ENCODE data around the gene MAFG. TPM values are rescaled to one million over a fixed set of nuclear protein-coding genes. Genes with fewer than 3 reads are reported as not detected.
A peak's percentile ranks its signal among the peaks of the same experiment; 100 is the strongest.

Gene MAFG
- total RNA-seq, 2 donors from 2014 or later: 20.9 to 25.1 TPM

DNA sequence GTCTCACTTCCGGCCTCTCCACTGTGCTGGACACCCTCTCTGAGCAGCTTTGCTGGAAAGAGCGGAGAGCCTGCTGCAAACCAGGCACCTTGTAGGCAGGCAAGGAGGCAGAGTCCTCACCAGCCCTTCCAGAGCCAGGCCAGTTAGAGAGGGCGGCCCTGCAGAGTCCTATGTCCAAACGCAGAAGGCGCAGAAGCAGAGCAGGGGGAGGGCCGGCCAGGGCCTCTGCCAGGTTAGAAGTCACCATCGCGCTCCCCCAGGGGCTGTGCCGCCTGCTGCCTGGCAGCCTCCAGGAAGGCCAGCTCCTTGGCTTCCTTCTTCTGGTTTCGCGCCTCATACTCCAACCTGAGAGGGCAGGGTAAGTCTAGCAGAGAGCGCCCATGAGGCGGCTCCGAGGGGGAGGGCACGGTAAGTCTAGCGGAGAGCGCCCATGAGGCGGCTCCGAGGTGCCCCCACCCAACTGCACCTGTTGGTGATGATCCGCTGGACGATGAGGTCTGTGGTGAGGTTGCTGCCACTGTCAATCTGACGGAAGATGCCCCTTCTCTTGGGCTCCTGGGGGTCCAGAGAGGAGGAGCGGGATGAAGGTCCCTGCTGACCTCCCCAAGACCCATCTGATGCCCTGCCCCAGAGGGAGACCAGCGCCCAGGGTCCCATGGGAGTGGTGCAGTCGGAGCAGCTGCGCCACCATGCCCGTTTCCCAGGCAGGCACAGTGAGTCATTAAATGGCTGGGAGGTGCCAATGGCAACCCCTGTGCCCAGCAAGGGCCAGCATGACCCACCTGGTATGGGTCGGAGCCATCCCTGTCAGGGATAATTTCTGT, 22.7 kb downstream of the MAFG start:
- intact Hi-C loops (cut with DNase I): no loop called here
- ATAC-seq: no peak
- DNase-seq: no peak

DNA sequence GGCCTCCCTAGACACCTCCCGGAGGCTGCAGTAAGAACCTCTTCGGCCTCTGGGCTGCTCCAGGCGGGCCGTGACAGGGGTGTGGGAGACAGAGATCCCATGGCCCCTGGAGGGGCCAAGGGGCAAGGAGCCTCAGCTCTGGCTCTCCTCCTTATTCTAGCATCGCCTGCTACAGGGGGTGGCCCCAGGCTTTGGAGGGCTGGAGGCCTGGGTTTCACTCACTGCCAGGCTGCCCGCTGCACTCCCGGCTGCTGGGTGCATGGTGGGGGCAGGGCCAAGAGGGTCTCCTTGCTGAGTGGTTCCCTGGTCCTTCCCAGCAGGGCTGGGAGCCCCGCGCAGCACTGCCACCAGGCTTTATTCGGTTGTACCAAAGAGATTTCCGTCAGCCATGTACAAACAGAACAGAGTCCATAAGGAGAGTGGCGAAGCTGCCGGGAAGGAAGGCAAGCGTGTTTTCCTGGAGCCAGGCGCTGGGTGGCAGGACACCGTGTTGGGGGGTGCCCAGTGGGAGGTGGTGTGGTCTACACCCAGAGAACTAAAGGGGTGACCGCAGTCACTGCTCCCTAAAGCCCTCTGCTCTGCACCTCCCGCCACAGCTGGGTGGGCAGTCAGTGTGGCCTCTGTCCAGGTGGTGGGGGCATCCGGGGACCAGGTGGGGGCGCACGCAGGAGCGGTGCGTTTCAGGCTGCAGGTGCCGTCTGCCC, 23.5 kb downstream of the MAFG start:
- no peak for ATAC-seq
- DNase-seq: no peak

DNA sequence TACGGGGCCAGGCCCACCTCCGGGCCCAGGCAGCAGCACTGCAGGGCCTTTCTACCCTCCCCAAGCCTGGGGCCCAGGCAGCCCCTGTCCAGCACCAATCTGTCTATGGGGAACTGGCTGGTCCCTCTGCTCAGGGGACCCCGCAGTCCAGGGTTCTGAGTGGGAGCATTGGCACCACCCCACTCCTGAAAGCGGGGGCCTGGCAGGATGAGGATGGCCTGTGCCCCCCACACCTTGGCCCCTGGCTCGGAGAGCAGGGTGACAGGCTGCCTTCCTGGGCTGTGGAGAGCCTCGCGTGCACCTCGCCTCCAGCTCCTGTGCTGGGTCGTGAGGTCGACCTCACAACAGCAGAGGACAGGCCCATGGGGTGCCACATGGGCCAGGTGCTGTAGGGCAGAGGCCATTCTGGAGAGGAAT, 24.1 kb downstream of the MAFG start:
- no peak for ATAC-seq
- DNase-seq: no peak
- intact Hi-C loops (cut with DNase I): no loop called here

More for the DNA sequence above, 23.5 kb downstream of the MAFG start:
- intact Hi-C loops (cut with DNase I): no loop called here

DNA sequence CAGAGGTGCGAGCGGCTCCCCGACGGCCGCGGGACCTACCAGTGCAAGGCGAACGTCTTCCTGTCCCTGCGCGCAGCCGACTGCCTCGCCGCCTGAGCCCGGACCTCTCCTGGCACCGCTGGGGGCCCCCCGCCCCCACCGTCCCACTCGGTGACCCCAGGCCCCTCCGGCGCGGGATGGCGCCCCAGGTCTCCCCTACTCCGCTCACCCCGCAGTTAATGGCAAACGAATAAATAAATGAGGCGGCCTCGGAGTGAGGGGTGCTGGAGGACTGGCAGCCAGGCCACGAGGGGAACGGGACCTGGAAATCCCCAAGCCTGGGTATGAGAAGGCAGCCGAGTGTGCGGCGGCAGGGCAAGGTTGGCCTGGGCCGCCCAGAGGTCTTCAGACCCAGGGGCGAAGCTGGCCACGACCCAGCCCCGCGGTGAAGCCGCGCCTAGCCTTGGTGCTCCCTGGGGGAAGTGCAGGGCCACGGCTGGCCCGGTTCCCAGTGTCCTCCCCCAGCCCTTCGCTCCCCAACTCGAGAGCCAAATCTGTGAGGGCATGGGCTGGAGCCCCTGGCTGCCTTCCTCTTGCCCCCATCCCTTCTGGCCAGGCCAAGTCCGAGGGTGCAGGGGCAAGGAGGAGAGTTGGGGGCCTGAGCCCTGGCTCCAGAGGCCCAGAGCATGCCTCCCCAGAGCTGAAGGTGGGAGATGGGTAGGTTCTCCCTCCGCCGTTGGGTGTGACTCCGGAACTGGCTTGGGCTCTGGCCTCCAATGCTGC, 24.7 kb downstream of the MAFG start:
- ATAC-seq (peak; percentile 3 to 13), DNase-seq (no peak)
- intact Hi-C loops (cut with DNase I): no loop called here

DNA sequence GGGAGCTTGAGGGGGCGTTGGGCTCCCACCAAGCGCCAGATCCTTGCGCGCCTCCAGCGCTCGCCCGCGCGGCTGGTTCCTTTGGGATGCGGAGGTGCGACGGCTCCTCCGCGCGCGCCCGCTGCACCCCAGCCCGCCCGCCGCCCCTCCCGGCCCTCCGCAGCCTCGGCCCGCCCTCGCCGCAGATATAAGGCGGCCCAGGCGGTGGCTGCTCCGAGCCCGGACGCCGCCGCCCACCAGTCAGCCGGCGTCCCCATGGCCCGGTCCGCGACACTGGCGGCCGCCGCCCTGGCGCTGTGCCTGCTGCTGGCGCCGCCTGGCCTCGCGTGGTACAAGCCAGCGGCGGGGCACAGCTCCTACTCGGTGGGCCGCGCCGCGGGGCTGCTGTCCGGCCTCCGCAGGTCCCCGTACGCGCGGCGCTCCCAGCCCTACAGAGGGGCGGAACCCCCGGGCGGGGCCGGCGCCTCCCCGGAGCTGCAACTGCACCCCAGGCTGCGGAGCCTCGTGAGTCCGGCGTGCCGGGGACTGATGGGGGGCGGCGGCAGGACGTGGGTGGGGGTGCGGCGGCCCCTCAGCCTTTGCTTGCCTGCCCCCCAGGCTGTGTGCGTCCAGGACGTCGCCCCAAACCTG, 25.4 kb downstream of the MAFG start, which contains the start of gene NPB:
Gene NPB, plus strand, starts transcription at position 216 of the 630 bp plus-strand sequence. Its CDS starts 40 bp downstream, at position 256.
- peak; percentile 59 to 74 for ATAC-seq
- intact Hi-C loops (cut with DNase I): no loop called here
- no peak for DNase-seq

DNA sequence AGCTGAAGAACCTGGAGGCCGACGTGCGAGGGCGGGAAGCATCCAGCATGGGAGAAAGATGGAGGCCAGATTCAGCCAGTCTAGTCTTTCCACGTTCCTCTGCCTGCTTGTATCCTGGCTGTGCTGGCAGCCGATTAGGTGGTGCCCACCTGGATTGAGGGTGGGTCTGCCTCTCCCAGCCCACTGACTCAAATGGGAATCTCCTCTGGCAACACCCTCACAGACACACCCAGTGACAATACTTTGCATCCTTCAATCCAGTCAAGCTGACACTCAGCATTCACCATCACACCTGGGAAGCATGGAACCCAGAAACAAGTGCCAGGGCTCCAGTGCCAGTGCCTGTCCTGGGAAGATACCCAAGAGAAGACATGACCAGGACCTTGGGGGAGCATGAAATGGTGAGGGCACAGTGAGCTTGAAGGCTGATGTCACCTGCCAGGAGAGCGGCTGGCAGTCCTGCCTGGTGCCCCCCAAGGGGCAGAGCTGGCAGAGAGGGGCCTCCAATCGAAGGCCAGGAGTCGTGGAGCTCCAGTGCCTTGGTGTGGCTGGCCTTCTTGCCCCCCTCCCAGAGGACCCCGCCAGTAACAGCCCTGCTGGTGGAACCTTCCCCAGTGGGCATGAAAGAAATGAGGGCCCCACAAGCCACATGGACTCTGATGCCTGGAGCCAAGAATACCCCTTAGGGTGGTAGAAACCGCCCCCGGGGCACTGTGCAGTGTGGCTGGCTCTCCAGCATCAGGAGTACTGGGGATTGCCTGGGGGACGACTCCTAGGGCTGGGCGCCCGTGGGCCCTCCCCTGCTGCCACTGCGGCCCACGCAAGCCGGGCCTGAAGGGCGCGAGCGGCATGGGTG, 26.1 kb downstream of the MAFG start:
- no peak for DNase-seq
- intact Hi-C loops (cut with DNase I): no loop called here
- ATAC-seq: peak in 1 of 2 donors; percentile 14

DNA sequence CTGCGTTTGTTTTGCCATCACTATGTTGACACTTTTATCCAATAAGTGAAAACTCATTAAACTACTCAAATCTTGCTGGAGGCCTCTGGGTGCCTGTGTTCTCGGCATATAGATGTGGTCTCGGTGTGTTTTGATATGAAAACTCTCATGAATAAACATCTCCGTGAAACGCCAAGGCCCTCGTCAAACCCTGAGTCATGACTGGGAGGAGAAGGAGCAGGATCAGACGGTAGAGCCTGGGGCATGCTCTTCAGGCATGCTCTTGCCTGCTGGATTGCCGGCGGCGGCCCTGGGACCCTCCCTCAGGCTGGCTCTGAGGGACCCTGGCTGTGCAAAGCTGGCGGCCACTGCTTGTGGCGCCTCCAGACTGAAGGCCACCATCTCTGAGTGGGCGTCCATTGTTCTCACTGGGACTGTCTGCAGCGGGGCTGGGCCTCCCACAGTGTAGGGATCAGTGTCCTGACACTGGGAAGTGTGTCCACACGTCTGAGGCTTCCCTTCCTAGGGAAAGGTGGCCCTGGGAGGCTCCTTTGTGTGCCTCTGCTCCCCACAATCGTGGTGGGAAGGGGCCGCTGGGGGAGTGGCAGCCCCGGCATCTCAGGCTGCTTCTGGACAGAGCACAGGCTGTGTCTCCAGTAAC, 27.2 kb downstream of the MAFG start:
- ATAC-seq (no peak), DNase-seq (no peak)
- intact Hi-C loops (cut with DNase I): no loop called here

DNA sequence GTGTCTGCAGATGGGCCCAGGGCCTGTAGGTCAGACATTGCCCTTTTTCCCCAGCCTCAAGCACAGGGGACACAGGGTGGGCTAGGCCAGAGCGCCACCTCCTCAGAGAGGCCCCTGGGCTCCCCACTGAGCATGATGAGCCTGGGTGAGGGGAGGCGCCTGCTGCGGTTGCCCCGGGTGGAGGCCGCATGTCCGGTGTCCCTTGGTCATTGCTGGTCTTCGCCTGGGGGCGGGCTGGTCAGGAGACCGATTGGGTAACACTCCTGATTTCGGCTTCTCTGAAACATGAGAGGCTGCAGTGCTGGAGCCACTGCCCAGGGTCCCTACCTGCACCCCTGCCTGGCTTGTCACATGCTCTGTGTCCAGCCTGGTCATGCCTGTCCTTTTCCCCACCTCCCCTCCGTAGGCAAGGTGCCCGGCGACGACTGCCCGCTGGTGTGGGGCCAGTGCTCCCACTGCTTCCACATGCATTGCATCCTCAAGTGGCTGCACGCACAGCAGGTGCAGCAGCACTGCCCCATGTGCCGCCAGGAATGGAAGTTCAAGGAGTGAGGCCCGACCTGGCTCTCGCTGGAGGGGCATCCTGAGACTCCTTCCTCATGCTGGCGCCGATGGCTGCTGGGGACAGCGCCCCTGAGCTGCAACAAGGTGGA, 27.9 kb downstream of the MAFG start:
- ATAC-seq (no peak), DNase-seq (no peak)
- intact Hi-C loops (cut with DNase I): no loop called here

DNA sequence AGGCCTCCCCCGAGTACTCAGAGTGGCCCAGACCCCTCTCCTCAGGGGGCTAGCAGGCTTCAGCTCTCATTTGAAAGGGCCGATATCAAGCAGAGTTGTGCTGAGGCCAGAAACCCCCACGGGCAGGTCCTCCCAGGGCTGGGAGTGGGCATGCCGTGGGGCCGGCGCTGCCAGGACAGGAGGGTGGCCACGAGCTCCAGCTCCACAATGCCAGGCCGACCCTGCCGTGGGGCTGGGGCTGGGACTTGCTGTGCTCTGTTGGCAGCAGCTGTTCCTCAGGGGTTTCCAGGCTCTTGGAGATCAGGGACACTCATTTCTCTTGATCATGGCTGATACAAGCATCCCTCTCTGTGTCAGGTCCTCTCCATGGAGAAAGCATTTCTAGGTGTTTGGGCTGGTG, 28.6 kb downstream of the MAFG start:
- DNase-seq (no peak), ATAC-seq (no peak)
- intact Hi-C loops (cut with DNase I): no loop called here

DNA sequence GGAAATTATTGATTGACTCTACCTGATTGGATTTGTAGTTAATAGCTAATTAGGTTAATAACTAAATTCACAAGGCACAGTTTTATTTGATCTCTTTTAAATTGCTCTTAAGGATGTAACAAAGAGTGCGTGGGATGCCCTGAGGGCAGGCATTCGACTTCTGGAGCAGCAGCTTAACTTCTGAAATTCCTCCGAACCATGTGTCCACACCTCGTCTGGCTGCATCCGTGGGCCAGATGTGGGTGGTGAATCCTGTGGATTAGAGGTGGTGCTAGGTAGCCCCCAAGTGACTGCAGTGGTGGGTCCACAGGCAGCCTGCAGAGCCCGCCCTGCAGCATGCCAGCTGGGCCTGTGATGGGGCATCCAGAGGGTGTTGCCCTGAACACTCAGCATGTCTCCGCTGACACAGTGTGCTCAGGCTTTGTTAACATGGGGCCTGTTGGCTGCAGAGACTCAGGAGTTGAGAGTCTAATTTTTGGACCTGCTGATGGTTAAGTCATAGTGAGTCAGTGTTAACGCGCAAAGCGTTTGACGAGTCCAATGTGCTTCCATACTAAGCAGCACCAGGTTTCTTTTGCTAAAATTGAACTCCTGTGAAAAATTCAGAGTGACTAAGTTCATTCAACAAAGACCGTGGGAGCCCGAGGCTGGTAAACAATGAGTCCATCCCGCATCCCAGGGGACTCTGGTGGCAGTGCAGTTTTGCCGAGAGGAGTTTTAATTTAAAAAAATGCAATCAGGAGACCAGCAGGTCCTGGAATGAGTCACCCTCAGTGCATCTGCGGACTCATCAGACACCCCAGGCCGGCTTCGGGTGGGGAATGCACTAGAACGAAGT, 29.3 kb downstream of the MAFG start:
- no peak for ATAC-seq
- intact Hi-C loops (cut with DNase I): no loop called here

DNA sequence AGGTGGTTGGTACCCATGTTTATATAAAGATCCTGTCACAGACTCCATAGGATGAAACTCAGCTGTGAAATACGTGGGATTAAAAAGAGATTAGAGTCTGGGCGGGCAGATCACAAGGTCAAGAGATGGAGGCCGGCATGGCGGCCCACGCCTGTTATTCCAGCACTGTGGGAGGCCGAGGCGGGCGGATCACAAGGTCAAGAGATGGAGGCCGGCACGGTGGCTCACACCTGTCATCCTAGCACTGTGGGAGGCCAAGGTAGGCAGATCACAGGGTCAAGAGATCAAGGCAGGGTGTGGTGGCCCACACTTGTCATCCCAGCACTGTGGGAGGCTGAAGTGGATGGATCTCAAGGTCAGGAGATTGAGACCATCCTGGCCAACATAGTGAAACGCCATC, 32.1 kb downstream of the MAFG start:
- intact Hi-C loops (cut with DNase I): no loop called here
- no peak for ATAC-seq
- no peak for DNase-seq

More for the DNA sequence above, 29.3 kb downstream of the MAFG start:
- no peak for DNase-seq

DNA sequence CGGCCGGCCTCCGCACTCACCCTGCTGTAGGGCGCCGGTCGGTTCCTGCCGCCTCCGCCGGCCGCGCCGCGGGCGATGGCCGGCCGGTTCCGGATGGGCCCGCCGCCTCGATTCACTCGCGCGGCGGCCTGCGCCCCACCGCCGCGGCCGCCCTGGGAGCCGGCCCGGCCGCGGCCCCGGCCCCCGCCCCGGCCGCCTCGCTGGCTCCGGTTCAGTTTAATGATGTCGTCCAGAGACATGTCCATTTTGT, 36.3 kb downstream of the MAFG start:
- intact Hi-C loops (cut with DNase I): no loop called here
- no peak for ATAC-seq
- DNase-seq: no peak

DNA sequence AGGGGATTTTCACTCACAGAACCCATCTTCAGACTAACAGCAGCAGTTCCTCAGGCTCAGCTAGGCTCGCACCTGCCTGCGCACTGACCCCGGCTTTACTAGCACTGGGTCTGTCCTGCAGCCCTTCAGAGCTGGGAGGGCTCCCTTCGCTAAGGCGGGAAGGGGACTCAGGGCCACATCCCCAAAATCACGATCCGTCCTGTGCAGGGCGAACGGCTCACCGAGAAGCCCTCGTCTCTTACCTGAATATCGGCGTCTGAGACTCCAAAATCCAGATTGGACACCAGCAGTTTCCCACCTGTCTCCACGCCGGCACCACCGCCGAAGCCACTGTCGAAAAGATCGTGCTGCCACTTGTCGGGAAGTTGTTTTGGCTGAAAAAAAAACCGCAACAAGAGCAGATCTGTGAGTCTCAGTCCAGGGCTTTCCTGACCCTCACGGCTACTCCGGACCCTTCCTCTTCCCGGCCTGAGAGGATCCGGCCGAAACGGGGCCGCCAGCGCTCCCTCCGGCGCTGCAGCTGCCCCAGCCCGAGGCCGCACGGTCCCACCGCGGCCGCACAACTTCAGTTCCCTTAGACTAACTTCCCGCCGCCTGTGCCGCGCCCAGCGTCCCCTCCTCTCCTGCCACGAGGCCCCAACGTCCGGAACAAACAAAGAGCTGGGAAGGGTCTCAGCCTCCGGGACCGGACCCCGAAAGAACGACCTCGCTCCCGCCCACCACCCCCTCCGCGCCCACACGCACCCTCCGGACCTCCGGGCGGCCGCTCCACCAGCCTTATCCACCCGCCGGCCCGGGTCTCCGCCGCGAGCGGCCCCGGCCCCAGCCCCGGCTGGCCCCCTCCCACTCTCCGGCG, 36.9 kb downstream of the MAFG start:
- no peak for DNase-seq
- intact Hi-C loops (cut with DNase I): no loop called here
- no peak for ATAC-seq

DNA sequence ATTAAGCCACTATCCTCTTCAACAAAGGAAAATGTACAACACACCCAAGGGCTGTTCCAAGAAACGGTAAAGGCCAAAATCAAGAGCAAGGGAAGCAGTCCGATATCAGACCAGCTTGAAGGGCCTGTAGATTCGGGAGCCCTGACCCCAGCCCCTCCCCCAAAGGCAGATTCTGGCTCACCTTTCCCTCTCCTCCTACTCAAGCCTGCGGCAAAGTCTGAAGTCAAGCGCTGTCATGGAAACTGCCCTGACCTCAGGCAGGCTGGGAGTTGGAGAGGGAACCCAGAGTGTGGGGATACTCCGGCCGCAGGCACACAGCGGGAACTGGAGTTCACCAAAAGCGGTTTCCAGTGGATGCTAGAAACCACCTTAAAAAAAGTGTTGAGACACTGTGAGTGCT, 37.9 kb downstream of the MAFG start:
- intact Hi-C loops (cut with DNase I): no loop called here
- no peak for DNase-seq
- no peak for ATAC-seq

DNA sequence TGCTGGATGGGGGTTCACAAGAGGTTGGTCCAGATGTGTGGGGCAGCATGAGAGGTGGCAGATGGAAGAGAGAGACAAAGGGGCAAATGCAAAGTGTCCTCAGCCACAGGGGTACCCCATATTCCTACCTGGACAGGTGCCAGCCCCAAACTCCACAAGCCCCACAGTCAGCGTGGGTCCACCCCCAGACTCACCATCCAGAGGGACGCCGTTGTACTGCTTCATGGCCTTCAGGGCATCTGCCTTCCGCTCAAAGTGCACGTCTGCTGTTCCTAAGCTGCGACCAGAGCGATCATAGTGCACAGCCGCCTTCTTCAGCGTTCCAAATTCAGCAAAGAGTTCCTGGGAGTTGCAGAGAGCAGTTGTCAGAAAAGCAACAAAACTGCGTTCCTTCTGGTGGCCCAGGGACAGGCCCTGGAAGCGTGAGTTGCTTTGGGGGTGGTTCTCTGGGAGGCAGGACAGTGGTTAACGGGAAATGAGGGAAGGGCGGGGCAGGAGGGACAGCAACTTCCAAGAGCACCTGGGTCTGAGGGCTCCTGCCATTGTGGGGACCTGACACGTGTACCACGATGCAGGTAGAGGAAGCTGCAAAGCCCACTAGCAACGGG, 38.4 kb downstream of the MAFG start:
- intact Hi-C loops (cut with DNase I): no loop called here
- no peak for DNase-seq
- no peak for ATAC-seq
